Fibroblast of skin of right quadriceps (primary cell): ENCODE measurements around the gene PLAAT3.
"Not testable (repeated sequence)": the region's sequence is repeated elsewhere in the genome, so short reads cannot be mapped to it uniquely, and the experiment has no call there.

Experiments used
- DNase-seq: peaks from one replicate; pipeline ENCODE4 v3.0.0-alpha.2; 2013

The PLAAT3 gene

DNA sequence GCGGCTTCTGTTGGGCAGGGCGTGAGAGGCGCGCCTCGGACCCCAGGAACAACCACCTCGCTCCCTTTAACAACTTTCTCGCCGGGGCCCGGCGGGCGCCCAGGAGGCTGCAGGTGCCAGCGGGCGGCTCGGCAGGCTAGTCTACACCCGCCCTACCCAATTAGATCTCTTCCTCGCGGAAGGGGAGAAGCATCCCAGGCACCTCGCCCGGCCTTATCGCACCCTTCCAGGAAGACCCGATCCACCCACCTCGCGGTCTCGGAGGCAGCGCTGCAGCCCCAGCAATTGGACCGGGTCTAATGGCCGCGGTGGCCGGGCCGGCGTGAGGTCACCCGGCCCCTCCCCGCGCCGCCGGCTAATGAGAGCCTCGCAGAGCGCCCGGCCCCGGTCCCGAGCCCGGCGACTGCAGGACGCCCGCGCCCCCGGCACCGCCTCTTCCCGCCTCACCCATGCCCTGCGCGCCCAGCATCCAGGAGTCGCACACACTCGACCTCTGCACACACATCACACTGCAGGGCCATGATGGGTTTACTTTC, at the start of gene PLAAT3:
Gene PLAAT3, minus strand, starts transcription at position 298 of the 536 bp plus-strand sequence. CDS start 419 bp downstream, outside the sequence.
- no peak for DNase-seq

DNA sequence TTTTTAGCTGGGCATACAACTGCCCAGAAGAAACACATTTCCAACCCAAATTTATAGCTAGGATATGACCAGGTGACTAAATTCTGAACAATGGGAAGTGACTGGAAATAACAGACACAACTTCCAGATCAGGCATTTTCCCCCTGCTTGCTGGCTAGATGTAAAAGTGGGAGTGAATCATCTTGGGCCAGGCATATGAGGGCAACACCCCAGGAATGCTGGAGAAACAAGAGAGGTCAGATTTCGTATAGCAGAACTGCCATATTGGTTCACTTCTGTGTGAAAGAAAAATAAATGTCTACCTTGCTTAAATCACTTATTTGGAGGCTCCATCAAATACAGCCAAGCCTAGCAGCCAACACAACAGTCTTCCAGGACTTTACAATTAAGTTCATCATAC, 49.6 kb upstream of the PLAAT3 start:
- peak; percentile 72 for DNase-seq

DNA sequence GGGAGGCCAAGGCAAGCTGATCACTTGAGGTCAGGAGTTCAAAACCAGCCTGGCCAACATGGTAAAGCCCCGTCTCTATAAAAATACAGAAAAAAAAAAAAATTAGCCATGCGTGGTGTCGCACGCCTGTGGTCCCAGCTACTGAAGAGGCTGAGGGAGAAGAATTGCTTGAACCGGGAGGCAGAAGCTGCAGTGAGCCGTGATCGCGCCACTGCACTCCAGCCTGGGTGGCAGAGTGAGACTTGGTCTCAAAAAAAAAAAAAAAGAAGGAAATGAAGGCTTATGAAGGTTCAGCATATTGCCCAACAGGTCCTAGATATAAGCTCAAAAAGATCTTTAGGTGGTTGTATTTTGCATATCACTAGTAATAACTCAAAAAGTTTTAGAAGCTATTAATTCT, 46.7 kb upstream of the PLAAT3 start:
- no peak for DNase-seq

DNA sequence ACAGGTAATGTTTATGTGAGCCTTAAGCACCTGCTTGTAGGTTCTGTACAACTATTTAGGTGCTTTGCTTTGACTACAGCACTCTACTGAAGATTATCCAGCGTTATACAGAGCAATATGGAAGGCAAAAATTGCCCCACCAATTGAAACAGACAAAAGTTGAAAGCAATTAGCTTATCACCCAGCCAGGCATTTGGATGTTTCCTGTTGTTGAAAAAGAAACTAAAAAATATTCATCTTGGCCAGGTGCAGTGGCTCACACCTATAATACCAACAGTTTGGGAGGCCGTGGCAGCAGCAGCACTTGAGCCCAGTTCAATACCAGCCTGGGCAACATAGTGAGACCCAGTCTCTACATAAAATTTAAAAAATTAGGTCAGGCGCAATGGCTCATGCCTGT, 38.4 kb upstream of the PLAAT3 start:
- DNase-seq = no peak

DNA sequence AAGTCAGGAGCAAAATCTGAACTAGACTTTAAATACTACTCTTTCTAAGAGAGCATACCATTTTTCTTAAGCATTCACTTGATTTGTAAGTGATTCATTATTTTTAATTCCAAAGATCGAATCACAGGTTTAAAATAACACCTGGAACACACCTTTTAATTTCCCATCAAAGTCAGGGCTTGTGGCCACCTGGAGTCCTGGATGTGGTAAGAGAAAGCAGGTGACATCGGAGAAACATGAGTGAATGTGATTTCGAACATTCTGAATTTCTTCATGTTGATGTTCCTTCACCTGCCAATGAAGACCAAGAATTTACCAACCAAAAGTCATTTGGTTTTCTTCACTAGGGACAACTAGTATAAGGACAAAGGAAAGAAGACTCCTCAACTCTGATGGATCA, 29.0 kb upstream of the PLAAT3 start:
- no peak for DNase-seq

DNA sequence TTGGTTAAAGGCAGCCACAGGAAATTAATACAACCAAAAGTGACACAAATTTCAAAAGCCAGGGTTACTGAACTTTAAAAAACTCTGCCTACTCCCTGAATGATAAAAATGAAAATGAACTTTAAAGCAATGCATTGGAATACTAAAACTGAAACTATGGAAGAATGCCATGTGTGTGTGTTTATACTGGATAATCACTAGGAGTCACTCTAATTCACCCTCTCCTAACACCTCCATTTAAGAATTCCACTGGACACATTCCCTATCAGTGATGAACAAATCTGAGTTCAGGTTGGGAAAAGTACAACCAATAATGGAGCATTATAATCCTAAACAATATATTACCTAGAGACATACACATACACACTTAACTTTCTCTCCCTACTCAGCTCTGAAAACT, 27.5 kb upstream of the PLAAT3 start:
- peak; percentile 14 for DNase-seq

DNA sequence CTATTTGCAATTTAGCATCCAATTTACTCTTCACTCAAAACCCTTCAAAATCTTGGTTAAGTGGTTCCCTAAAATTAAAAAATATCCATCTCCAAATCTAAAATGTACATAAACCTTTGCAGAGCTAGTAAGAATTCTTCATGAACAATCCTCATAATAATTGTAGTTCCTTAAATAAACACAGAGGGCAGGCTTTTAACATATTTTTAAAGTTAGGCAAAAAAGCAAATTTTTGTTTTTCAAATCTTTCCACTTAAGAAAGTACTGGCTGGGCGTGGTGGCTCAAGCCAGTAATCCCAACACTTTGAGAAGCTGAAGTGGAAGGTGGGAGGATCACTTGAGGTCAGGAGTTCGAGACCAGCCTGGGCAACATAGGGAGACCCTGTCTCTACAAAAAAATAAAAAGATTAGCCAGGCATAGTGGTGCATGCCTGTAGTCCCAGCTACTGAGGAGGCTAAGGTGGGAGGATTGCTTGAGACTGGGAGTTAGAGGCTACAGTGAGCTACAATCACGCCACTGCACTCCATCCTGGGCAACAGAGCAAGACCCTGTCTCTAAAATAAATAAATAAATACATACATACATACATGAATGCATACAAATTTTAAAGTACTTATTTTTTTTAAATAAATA, 25.1 kb upstream of the PLAAT3 start:
- DNase-seq = peak; percentile 9

DNA sequence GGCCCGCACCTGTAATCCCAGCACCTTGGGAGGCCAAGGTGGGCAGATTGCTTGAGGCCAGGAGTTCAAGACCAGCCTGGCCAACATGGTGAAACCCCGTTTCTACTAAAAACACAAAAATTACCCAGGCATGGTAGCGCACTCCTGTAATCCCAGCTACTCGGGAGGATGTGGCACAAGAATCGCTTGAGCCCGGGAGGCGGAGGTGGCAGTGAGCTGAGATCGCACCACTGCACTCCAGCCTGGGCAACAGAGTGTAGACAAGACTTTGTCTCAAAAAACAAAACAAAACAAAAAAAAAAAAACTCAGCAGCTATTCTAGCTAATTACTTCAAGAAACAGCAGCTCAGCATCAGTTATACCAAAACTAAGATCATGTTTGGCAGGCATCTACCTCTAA, 24.2 kb upstream of the PLAAT3 start:
- DNase-seq = not testable (repeated sequence)

DNA sequence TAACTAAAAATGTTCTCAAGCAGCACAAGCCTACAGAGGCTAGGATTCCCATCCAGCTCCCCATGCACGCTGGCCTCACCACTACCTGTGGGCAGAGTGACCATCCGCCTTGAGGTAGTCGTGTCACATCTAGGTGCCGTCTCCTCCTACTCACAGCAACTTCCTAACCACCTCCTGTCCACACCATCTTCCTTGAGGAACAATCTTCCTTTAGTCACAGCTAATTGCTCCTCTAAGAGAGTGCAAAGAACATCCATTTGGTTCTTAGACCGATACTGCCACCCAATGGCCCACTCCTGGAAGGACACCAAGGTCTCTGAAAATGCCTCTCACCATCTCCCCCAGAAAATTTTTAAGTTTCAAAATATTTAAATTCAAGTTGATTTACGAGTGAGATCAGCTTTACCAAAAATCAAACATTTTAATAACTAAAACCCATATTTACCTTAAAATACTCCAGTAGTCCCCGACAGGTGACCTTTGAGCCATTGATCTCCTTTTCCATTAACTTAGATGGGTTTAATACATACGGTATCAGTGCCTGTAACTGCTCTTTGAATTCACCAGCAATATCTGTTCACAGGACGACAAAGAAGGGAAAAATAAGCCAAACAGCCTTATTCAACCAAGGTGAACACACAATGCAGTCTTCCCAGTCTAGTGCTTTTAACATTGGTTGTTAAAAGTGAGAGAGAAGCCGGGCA, 21.7 kb upstream of the PLAAT3 start:
- peak; percentile 50 for DNase-seq

DNA sequence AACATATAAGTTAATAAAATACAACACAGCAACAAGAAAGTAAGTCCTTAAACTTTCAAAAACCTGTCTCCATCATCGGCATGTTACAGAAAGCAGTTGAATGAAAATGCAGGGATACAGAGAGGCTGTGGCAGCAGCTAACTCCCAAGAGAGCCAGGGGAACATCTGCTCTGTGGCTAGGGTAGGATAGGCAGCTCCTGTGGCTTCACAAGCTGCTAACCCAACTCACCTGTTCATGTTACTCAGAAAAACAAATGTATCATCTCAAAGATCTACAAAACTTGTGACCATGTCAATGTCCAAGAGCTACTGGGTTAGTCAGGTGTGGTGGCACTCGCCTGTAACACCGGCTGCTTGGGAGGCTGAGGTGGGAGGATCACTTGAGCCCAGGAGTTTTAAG, 15.2 kb upstream of the PLAAT3 start:
- DNase-seq = no peak

DNA sequence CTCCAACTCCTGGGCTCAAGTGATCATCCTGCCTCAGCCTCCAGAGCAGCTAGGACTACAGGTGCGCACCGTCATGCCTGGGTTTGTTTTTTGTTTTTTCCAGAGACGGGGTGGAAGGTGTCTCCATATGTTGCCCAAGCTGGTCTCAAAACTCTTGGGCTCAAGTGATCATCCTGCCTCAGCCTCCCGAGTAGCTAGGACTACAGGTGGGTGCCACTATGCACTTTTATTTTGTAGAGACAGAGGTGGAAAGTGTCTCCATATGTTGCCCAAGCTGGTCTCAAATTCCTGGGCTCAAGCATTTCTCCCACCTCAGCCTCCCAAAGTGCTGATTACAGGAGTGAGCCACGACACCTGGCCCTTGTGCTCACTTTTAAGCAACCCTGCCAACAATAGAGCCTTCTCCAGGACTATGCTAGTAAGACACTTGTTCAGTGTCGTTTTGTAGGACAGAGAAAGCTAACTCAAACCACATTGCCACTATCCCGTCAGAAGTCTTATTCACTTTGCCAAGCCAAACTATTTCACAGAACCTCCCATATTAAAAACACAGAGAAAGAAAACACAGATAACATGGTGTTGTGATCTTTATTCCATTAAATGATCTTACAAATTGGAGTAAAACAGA, 9.4 kb upstream of the PLAAT3 start:
- DNase-seq = no peak

DNA sequence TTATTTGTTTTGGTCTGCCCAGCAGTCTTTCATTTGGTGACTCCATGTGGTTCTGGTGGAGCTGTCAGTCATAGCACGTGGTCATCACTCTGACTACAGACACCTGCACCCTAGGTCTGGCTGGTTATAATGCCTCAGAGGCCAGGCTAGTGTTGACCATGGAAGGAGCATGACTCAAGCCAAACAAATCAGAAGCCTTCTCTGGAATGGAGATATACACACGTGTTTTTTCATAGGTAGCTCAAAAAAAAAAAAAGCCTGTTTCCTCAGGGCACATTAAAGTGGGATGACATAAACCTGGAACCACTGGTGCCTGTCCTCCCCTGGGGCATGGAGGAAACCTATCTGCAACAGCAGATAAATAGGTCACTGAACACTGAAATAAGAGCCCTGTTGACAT, 8.1 kb upstream of the PLAAT3 start:
- DNase-seq = no peak

DNA sequence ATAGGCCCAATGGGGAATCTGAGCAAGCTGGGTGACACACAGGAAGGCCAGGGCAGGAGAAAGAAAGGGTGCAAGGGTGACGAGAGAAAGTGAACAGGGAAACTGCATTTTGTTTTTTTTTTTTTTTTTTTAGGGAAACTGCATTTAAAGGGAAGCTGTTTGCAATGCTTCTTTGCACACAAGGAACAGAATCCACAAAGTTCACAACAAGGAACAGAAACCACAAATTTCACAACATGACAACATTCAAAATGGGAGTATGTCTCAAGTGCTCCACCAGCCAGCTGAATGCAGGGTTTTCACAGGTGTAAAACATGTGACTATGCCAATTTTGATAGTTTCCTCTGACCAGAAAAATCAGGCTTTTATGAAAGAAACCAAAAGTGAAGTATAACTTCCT, 6.8 kb upstream of the PLAAT3 start:
- DNase-seq = no peak

DNA sequence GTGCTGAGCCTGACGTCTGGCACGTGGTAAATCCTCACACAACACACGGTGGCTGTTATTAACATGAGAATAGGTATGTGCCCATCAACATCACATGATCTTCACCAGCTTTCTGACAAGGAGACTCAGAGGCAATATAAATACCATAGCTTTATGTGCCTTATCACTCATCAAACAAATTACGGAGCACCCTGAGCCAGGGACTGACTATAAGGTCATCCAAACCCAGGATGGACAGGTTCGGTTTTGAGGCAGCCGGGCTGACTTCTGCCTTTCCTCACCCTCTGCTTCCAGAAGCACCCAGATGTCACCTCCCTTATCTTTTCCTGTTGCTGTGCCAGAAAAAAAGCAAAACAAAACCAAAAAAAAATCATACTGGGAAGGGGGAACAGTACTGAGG, 5.7 kb upstream of the PLAAT3 start:
- DNase-seq = no peak

DNA sequence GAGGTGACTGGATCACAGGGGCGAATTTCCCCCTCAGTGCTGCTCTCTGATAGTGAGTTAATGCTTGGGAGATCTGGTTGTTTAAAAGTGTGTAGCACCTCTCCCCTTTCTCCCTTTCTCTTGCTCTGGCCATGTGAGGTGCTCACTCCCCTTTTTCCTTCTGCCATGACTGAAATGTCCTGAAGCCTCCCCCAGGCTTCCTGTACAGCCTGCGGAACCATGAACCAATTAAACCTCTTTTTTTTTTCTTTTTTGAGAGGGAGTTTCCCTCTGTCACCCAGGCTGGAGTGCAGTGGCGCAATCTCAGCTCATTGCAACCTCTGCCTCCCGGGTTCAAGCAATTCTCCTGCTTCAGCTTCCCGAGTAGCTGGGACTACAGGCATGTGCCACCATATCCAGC, 3.5 kb upstream of the PLAAT3 start:
- DNase-seq = not testable (repeated sequence)

DNA sequence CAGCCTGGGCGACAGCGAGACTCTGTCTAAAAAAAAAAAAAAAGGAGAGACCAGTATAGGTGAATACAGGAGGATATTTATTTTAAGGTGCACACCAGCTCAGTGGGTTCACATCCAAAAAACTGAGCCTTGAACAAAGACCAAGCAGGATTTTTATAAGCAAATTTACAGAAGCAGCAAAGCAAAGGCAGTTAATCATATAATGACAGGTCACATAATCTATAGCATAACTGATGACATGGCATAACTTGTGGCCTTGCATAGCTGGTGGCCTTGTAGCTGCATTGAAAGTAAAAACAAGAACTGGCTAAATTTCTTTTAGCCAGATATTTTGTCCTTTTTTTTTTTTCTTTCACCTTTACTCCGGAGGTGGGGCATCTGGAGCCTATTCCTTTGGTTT, 2.7 kb upstream of the PLAAT3 start:
- DNase-seq = no peak

DNA sequence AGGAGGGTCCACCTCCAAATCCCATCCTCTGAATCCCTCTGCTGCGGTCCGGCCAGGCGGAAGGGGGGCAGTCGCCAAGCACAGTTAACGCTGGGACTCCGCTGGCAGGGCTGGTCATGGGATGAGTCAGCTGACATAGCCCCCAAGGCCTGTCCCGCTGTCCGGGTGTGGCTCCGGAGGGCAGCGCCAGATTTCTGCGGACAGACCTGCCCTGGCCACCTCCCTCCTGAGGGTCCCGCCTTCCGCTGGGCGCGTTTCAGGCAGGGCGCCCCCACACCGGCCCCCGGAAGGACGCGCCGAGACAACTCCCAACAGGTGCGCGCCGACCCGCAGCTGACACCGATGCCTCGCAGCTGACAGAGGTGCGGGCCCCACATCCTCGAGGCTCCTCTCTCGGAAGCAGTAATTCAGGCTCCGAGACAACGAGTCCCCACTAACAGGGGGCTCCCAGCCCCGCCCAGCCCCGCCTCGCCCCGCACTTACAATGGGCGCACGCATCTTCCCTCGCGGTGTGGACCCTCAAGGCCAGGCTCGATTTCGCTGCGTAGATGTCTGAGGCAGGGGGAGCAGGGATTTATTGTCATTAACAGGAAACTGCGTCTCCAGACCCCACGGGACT, 607 bp downstream of the PLAAT3 start:
- no peak for DNase-seq

DNA sequence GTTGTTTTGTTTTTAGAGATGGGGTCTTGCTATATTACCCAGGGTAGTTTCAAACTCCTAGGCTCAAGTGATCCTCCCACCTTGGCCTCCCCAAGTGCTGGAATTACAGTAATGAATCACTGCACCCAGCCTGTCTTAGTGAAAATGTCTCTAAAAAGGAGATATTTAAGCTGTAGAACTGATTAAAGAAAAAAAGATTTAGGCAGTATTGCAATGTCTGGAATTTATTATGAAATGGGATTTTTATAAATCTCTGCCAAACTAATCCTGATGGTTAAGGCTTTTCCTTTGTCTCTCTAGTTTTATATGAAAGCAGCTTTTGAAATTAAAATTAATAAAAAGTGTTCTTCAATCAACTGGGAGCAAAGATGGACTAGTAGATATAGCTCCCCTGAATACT, 2.1 kb downstream of the PLAAT3 start:
- DNase-seq = no peak

DNA sequence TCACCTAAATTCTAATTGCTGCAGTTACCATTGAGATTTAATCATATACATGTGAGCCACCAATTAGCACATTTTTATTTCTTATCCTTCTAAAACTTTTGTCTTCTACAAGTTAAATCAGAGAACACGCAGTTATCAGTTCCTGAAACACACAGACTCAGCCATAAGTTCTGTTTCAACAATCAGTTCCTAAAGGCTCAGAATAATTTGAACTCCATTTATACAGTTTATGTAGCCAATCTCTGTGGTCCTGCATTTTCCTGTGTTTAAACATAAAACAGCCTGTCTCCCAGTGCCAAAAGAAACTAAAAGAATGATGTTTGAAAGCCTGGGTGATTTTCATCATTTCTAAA, 2.9 kb downstream of the PLAAT3 start:
- no peak for DNase-seq

DNA sequence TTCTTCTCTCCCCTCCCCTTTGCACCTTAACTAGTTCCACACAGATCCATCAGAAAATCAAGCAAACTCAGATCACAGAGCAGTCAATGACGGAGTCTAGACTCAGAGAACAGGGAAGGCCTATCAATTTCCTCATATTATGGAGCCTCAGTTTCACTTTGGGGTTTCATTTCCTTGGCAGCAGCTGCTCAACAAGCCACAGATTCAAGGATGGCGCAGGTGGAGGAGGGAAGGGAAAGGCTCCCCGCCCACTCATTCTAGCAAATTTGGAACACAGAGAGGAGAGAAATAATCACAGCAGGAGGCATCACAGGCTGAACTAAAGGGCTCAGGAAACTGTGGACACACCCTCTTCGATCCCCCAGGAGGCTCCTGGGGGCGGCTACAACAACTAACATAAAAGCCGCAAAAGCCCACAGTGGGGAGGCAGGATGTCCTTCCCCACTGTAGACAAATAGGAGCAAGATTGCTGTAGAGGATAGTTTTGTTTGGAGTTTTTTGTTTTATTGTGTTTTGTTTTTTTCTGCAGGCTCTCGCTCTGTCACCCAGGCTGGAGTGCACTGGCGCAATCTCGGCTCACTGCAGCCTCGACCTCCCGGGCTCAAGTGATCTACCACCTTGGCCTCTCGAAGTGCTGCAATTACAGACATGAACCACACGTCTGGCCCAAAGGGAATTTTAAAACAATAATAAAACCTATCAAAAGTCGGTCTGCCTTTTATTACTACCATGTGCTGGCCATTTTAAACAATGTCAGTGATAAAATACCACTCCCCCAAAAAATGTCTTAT, 3.4 kb downstream of the PLAAT3 start:
- DNase-seq = no peak

DNA sequence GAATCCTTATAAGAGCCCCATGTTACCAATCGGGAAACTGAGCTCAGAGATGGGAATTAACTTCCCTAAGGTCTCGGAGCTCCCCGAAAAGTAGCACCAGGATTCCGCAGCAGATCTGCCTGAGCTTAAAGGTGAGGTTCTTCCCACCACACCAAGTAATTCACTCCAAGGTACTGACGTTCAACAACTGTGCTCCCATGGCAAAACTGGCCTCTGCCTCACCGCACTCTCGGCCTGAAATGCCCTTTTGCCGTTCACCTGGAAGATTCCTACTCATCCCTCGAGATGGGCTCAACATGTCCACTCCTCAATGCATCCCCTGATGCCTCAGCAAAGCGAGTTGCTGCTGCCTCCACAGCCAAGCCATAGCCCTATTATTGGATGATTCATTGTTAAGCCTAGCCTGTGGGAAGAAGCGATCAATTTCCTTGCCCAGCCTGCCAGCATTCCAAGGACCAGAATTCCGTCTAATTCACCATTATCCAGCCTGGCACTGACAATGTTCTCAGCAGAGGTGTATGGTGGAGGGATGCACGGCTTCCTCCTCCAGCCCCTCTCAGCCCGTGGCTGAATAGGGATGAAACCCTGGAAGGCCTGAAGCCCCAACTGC, 4.2 kb downstream of the PLAAT3 start:
- DNase-seq = no peak

DNA sequence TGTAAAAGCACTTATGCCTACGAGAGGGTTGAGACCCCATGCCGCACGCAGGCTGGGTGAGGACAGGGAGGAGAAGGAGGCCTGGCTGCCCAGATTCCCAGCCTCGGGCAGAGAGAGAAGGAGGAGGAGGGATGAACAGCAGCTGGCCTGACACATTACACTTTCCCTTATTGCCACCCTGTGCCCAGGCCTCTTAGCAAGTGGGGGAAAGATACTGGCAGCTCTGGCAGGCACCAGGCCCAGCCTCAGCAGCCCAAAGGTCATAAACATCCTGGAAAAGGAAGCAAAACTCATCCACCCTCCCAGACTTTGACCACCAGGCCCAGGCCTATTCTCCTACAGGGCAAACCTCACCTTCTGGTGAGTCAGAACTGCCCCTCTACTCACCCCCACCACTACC, 4.7 kb downstream of the PLAAT3 start:
- DNase-seq = no peak
